COLO668 (cell line): ENCODE measurements around the gene CACNA1D.
A peak's percentile ranks its signal among the peaks of the same experiment; 100 is the strongest.

Experiments used
- DNase-seq: peaks from one replicate; lab custom pipeline; 2025; ENCODE audit not compliant: unreplicated experiment; lab: John Stamatoyannopoulos, UW

Gene CACNA1D

GRCh38 chr3:53612508-53612907, 118.1 kb downstream of the CACNA1D start:
- no peak for DNase-seq

- no peak for DNase-seq
These were observed 118.7 kb downstream of the CACNA1D start for GRCh38 chr3:53613125-53613524.

GRCh38 chr3:53614307-53614706, 119.9 kb downstream of the CACNA1D start:
- DNase-seq = no peak

- DNase-seq = no peak
These were observed 121.9 kb downstream of the CACNA1D start for GRCh38 chr3:53616321-53616720.

GRCh38 chr3:53616971-53617892, 122.8 kb downstream of the CACNA1D start:
- no peak for DNase-seq

- no peak for DNase-seq
These were observed 123.6 kb downstream of the CACNA1D start for GRCh38 chr3:53617893-53618523.

- DNase-seq = no peak
These were observed 124.1 kb downstream of the CACNA1D start for GRCh38 chr3:53618524-53618906.

GRCh38 chr3:53618936-53619335, 124.5 kb downstream of the CACNA1D start:
- no peak for DNase-seq

GRCh38 chr3:53624061-53624857, 129.8 kb downstream of the CACNA1D start:
- DNase-seq = no peak

- DNase-seq = no peak
These were observed 132.5 kb downstream of the CACNA1D start for GRCh38 chr3:53626876-53627275.

- DNase-seq = no peak
These were observed 134.4 kb downstream of the CACNA1D start for GRCh38 chr3:53628536-53629401.

- no peak for DNase-seq
These were observed 135.0 kb downstream of the CACNA1D start for GRCh38 chr3:53629402-53629723.

GRCh38 chr3:53630547-53630946, 136.1 kb downstream of the CACNA1D start:
- no peak for DNase-seq

- no peak for DNase-seq
These were observed 138.9 kb downstream of the CACNA1D start for GRCh38 chr3:53633197-53633787.

GRCh38 chr3:53635041-53635440, 140.6 kb downstream of the CACNA1D start:
- no peak for DNase-seq

- DNase-seq = peak; percentile 2
These were observed 144.4 kb downstream of the CACNA1D start for GRCh38 chr3:53638806-53639205.

- no peak for DNase-seq
These were observed 147.0 kb downstream of the CACNA1D start for GRCh38 chr3:53641397-53641796.

- no peak for DNase-seq
These were observed 147.8 kb downstream of the CACNA1D start for GRCh38 chr3:53642211-53642610.

GRCh38 chr3:53643757-53644156, 149.3 kb downstream of the CACNA1D start:
- DNase-seq = no peak

GRCh38 chr3:53645754-53646153, 151.3 kb downstream of the CACNA1D start:
- no peak for DNase-seq
